Activated naive CD8-positive, alpha-beta T cell treated with anti-CD3 and anti-CD28 coated beads for 36 hours (primary cell): Measurements from ENCODE around the gene ITGB8. TPM values are rescaled to one million over a fixed set of nuclear protein-coding genes. Genes with fewer than 3 reads are reported as not detected.

Experiments used
- DNase-seq: peaks from one replicate; pipeline ENCODE4 v3.0.0; 2021
- H3K27ac Mint-ChIP-seq: one replicate; pipeline ENCODE4 v1.8.0; 2022; ENCODE audit warnings: mild to moderate bottlenecking, moderate library complexity, mixed read lengths
- H3K27me3 Mint-ChIP-seq: one replicate; pipeline ENCODE4 v1.8.0; 2022; ENCODE audit warnings: mild to moderate bottlenecking, mixed read lengths
- H3K36me3 Mint-ChIP-seq: one replicate; pipeline ENCODE4 v1.8.0; 2021; ENCODE audit warnings: mild to moderate bottlenecking, mixed read lengths
- H3K4me1 Mint-ChIP-seq: one replicate; pipeline ENCODE4 v1.8.0; 2021; ENCODE audit warnings: mixed read lengths
- H3K4me3 Mint-ChIP-seq: one replicate; pipeline ENCODE4 v1.8.0; 2022; ENCODE audit warnings: mild to moderate bottlenecking, moderate library complexity, mixed read lengths
- H3K9me3 Mint-ChIP-seq: one replicate; pipeline ENCODE4 v1.8.0; 2022; ENCODE audit warnings: mixed read lengths
- total RNA-seq, 2 experiments: library from RNA; stranded (reverse); gene quantifications; one replicate each; pipeline ENCODE4 v1.2.3, GENCODE V29; 2021

The ITGB8 gene
- total RNA-seq, 2 experiments from 2014 or later, result not detected

GRCh38 chr7:20459419-20459818 is 128.7 kb downstream of the ITGB8 start:
- Mint-ChIP-seq H3K27ac (no peak overlapping the region), H3K36me3 (no peaks in the 10 kb centered on the region), H3K4me1 (no peaks in the 10 kb centered on the region), H3K27me3 (peaks cover 3% of the 10 kb centered on the region), H3K9me3 (no peaks in the 10 kb centered on the region), H3K4me3 (no peak overlapping the region)
- DNase-seq, result no peak

- H3K27ac Mint-ChIP-seq, result no peak overlapping the region
- no peaks in the 10 kb centered on the region for H3K4me1 Mint-ChIP-seq
- H3K4me3 Mint-ChIP-seq, result no peak overlapping the region
- H3K27me3 Mint-ChIP-seq, result no peaks in the 10 kb centered on the region
- DNase-seq, result no peak
- no peaks in the 10 kb centered on the region for H3K36me3 Mint-ChIP-seq
- no peaks in the 10 kb centered on the region for H3K9me3 Mint-ChIP-seq
Observed at GRCh38 chr7:20464891-20465290, 134.2 kb downstream of the ITGB8 start.

Other genes with a start within 250 kb of the ITGB8 start
- under 1 TPM; 0.12 to 0.14 TPM for gene MACC1, start 113.5 kb upstream of the ITGB8 start, total RNA-seq